22Rv1 (cell line): ENCODE measurements around the gene INTS11.
A peak's percentile ranks its signal among the peaks of the same experiment; 100 is the strongest.

Experiments
- H3K27ac ChIP-seq: fragments of 450-650 bp; 2 replicates; pipeline ENCODE4 v1.5.1; 2017
- ZFX ChIP-seq: fragments of 450-650 bp; IDR thresholded peaks from 2 replicates; pipeline ENCODE4 v1.6.1; 2017; ENCODE audit warnings: antibody characterized with exemption, borderline replicate concordance
- TF ChIP-seq, protein P1 (sequence below): fragments of 450-650 bp; IDR thresholded peaks from 2 replicates; pipeline ENCODE4 v1.5.1; 2017; ENCODE audit warnings: mild to moderate bottlenecking

The INTS11 gene

DNA sequence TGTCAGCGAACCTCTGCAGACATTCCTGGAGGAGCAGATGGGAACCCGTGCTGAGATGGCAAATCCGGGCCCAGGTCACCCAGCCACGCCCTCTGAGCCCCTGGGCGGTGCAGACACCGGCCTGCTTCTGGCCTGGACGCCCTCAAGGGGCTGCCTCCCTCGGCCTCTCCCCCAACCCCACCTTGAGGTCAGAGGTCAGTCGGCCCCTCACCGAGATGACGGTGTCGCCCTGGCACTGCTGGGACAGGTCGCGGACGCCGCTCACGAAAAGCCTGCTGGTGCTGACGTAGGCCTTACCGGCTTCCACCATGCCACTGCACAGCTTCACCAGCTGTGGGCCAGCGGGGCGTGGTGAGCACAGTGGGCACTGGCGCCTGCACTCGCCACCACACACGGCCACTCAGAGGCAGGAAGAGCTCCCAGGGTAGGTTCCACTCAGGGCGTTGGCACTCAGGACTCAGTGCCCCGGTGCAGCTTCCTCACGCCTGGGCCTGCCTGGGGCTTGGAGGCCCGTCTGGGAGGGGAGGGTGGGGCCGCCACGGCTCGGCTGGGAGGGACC is 21.4 kb downstream of the INTS11 start:
- H3K27ac ChIP-seq, result no peak overlapping the region
- no peak for TF ChIP-seq ZFX
- TF ChIP-seq, protein P1, sequence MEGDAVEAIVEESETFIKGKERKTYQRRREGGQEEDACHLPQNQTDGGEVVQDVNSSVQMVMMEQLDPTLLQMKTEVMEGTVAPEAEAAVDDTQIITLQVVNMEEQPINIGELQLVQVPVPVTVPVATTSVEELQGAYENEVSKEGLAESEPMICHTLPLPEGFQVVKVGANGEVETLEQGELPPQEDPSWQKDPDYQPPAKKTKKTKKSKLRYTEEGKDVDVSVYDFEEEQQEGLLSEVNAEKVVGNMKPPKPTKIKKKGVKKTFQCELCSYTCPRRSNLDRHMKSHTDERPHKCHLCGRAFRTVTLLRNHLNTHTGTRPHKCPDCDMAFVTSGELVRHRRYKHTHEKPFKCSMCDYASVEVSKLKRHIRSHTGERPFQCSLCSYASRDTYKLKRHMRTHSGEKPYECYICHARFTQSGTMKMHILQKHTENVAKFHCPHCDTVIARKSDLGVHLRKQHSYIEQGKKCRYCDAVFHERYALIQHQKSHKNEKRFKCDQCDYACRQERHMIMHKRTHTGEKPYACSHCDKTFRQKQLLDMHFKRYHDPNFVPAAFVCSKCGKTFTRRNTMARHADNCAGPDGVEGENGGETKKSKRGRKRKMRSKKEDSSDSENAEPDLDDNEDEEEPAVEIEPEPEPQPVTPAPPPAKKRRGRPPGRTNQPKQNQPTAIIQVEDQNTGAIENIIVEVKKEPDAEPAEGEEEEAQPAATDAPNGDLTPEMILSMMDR, result no peak

DNA sequence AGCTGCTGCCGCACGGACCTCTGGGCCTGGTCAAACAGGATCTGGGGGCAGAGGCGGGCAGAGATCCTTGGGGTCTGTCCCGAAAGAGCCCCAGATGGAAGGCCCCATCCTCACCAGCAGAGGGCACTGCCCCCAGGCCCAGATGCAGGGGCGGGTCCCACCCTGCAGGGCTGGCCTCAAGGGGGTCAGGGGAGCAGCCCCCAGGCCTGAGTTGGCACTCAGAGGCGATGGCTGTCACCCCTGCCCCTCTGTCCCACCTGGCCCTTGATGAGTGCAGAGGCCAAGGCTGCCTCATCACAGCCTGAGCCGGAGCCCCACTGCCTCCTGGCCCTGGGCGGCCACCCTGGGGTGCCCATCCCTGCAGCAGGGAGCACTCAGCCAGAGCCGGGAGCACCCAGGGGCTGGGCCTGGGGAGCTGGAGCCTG is 22.4 kb downstream of the INTS11 start:
- no peak overlapping the region for H3K27ac ChIP-seq
- no peak for TF ChIP-seq ZFX
- TF ChIP-seq, protein P1, result peak; percentile 75

DNA sequence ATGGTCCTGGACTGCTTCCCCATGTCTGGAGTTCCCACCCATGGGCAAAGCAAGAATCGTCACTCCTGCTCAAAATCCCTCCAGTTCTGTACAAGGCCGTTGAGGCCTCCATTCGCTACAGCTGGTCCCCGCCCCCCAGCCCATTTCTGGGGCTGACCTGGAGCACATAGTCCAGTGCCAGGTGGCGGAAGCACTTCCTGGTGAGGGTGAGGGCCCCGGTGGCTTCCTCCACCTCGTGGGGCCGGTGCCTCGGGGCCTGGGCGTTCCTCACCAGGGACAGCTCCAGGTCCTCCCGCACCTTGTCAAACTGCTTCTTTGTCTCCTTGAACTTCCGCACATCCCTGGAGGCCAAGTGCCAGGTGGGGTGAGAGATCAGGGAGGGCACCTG is 24.1 kb downstream of the INTS11 start:
- TF ChIP-seq ZFX, result no peak
- TF ChIP-seq, protein P1, result no peak
- H3K27ac ChIP-seq, result no peak overlapping the region

DNA sequence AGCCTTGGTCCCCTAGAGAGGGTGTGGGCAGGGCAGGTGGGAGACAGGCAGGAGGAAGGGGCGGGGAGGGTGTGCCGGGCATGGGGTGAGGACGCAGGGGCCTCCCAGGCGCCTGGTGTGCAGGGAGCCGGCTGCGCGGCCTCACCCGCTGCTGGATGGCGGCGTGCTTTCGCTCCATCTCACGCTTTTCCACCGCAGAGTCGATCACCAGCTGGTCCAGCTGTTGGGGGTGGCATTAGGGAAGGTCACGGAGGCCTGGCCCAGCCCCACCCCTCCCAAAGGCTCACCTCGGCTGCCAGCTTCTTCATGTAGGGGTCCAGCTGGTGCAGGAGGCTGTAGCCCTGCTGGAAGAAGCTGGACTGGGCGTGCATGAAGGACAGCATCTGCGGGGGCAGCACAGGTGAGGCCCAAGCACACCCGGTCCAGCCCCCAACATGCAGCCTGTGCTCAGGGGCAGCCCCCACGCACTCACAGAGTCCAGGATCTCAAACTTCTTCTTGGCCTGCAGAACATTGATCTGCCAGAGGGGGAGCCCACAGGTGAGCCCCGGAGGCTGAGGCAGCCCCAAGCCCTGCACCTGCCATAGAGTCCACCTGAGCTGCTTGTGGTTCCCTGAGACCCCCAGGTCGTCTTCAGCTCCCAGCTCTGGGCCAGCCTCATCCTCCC is 24.6 kb downstream of the INTS11 start:
- TF ChIP-seq, protein P1, result peak; percentile 33
- no peak for TF ChIP-seq ZFX
- no peak overlapping the region for H3K27ac ChIP-seq

DNA sequence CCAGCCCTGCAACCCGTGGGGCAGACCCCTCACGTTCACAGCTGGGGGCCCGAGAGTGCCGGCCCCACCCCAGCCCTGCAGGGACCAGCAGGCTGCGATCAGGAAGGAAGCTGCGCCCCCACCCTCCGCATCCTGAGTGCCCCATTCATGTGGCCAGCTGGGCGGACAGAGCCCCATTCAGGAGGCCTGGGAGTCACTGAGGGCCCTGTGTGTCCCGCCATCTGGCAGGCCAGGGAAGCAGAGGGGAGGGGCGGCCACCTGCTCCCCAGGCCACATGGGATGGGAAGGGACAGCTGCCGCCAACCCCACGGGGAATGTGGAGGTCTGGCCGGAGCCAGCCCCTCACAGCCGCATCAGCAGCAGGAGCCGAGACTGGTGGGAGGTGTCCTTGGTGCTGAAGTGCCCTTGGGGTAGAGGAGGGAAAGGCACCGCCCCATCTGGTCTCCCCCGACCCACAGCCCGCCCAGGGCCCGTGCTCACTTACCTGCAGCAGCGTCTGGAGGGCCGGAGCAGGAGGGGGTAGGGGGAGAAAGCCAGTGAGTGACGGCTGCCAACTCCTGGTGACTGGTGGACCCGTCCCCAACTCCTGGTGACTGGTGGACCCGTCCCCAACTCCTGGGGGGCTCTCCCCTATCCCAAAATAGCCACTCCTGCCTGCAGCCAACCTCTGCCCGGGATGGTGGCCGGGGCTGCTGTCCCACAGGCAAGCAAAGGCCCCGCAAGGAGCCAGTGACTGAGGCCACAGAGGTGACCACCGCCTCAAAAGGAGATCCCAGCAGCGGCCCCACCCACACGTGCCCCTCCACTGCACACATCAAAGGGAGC is 25.4 kb downstream of the INTS11 start:
- TF ChIP-seq, protein P1, result no peak
- no peak for TF ChIP-seq ZFX
- H3K27ac ChIP-seq, result no peak overlapping the region

DNA sequence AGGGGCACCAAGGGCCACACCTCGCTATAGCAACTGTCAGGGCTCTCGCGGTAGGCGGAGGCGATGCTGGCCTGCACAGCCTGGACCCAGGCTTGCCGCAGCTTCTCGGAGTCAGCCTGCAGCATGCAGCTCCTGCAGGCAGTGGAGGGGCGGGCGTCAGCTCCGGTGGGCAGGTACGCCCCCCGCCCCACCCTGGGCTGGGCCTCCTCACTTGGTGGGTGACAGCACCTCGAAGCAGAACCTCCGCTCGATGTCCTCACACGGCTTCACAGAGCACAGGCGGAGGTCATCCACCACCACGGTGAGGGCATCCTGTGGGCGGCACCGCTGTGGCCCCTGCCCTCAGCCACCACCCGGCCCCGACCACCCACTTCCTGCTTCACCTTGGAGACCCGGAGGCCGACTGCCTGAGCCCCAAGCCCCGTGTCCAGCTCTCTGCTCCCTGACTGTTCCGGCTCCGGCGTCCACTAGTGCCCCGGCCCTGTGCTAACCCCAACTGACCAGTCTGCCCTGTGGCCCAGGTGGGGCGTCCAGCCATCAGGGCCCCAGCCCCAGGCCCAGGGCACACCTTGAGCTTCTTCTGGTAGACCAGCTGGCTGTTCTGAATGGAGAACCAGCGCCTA is 26.5 kb downstream of the INTS11 start:
- TF ChIP-seq ZFX, result no peak
- TF ChIP-seq, protein P1, result no peak

More for the DNA sequence above, 26.5 kb downstream of the INTS11 start:
- H3K27ac ChIP-seq, result no peak overlapping the region
